ENCODE results near the gene DOCK3. TPM values are rescaled to one million over a fixed set of nuclear protein-coding genes. Genes with fewer than 3 reads are reported as not detected.

The DOCK3 gene
- total RNA-seq, 1 donor from 2014 or later = 21.0 TPM

GRCh38 chr3:50840983-50841489 lies 166.3 kb downstream of the DOCK3 start:
- TF ChIP-seq CTCF (IDR thresholded peaks at IDR 0.05; ENCODE audit: unreplicated experiment) = no peak
- Mint-ChIP-seq H3K4me1 (no peaks in the 10 kb centered on the region), H3K36me3 (peaks cover 7% of the 10 kb centered on the region), H3K9me3 (peaks cover 6% of the 10 kb centered on the region), H3K4me3 (no peak overlapping the region), H3K27me3 (ENCODE audit: low read depth) (peaks cover 2% of the 10 kb centered on the region), H3K27ac (no peak overlapping the region)
- DNase-seq (ENCODE audit: low spot score in 2 of 2, unreplicated experiment in 2 of 2) = no peak

- no peaks in the 10 kb centered on the region for H3K27me3 Mint-ChIP-seq (ENCODE audit: low read depth)
- DNase-seq (ENCODE audit: low spot score in 2 of 2, unreplicated experiment in 2 of 2) = no peak
- no peak for TF ChIP-seq CTCF (IDR thresholded peaks at IDR 0.05; ENCODE audit: unreplicated experiment)
- H3K4me3 Mint-ChIP-seq = no peak overlapping the region
- no peaks in the 10 kb centered on the region for H3K4me1 Mint-ChIP-seq
- H3K36me3 Mint-ChIP-seq = peaks cover 31% of the 10 kb centered on the region
- H3K9me3 Mint-ChIP-seq = peaks cover 34% of the 10 kb centered on the region
- H3K27ac Mint-ChIP-seq = no peak overlapping the region
These were observed 173.6 kb downstream of the DOCK3 start for GRCh38 chr3:50848308-50848707.

GRCh38 chr3:50850639-50851511 lies 176.1 kb downstream of the DOCK3 start:
- Mint-ChIP-seq H3K27ac (no peak overlapping the region), H3K4me3 (no peak overlapping the region), H3K27me3 (ENCODE audit: low read depth) (no peaks in the 10 kb centered on the region), H3K4me1 (no peaks in the 10 kb centered on the region), H3K9me3 (peaks cover 49% of the 10 kb centered on the region), H3K36me3 (peaks cover 44% of the 10 kb centered on the region)
- TF ChIP-seq CTCF (IDR thresholded peaks at IDR 0.05; ENCODE audit: unreplicated experiment) = no peak
- no peak for DNase-seq (ENCODE audit: low spot score in 2 of 2, unreplicated experiment in 2 of 2)

GRCh38 chr3:50853936-50854335 lies 179.2 kb downstream of the DOCK3 start:
- Mint-ChIP-seq H3K9me3 (peaks cover 26% of the 10 kb centered on the region), H3K4me1 (no peaks in the 10 kb centered on the region), H3K4me3 (no peak overlapping the region), H3K27ac (no peak overlapping the region), H3K27me3 (ENCODE audit: low read depth) (no peaks in the 10 kb centered on the region), H3K36me3 (peaks cover 28% of the 10 kb centered on the region)
- no peak for TF ChIP-seq CTCF (IDR thresholded peaks at IDR 0.05; ENCODE audit: unreplicated experiment)
- no peak for DNase-seq (ENCODE audit: low spot score in 2 of 2, unreplicated experiment in 2 of 2)

GRCh38 chr3:50862221-50862620 lies 187.5 kb downstream of the DOCK3 start:
- no peak for DNase-seq (ENCODE audit: low spot score in 2 of 2, unreplicated experiment in 2 of 2)
- H3K9me3 Mint-ChIP-seq = peaks cover 22% of the 10 kb centered on the region
- no peak for TF ChIP-seq CTCF (IDR thresholded peaks at IDR 0.05; ENCODE audit: unreplicated experiment)
- H3K27me3 Mint-ChIP-seq (ENCODE audit: low read depth) = no peaks in the 10 kb centered on the region
- no peak overlapping the region for H3K4me3 Mint-ChIP-seq
- H3K27ac Mint-ChIP-seq = no peak overlapping the region
- H3K4me1 Mint-ChIP-seq = peaks cover 4% of the 10 kb centered on the region
- H3K36me3 Mint-ChIP-seq = peaks cover 17% of the 10 kb centered on the region

Measured in mesothelial cell of epicardium (in vitro differentiated cells).